GM23338 (cell line): ENCODE data around the gene FNDC10. TPM values are rescaled to one million over a fixed set of nuclear protein-coding genes. Genes with fewer than 3 reads are reported as not detected.

Experiments
- ATAC-seq: fragments of 200-7000 bp; cut with Tn5 transposase; 3 replicates; pipeline ENCODE4 v1.9.1; 2020
- DNase-seq: peaks from one replicate; pipeline ENCODE4 v3.0.0-alpha.2; 2015; ENCODE audit warnings: low spot score
- H2AFZ ChIP-seq: fragments of 200-600 bp; sonication (generic); 2 replicates; pipeline ENCODE4 v1.8.0; 2016; ENCODE audit warnings: antibody characterized with exemption, mild to moderate bottlenecking, moderate library complexity
- H3F3A ChIP-seq: fragments of 200-600 bp; sonication (generic); replicated peaks from 2 replicates; pipeline ENCODE4 v1.8.0; 2017; ENCODE audit warnings: antibody characterized with exemption, mixed run types, low read depth
- H3K27ac ChIP-seq: fragments of 200-600 bp; sonication (generic); 2 replicates; pipeline ENCODE4 v1.6.1; 2016; ENCODE audit warnings: low read depth
- H3K27me3 ChIP-seq: fragments of 200-600 bp; sonication (generic); 2 replicates; pipeline ENCODE4 v1.8.0; 2016; ENCODE audit warnings: mild to moderate bottlenecking, mixed run types, moderate library complexity; ENCODE audit not compliant: insufficient read depth
- H3K36me3 ChIP-seq: fragments of 200-600 bp; sonication (generic); 2 replicates; pipeline ENCODE4 v1.8.0; 2016; ENCODE audit warnings: mild to moderate bottlenecking; ENCODE audit not compliant: insufficient read depth
- H3K4me1 ChIP-seq: fragments of 200-600 bp; sonication (generic); 2 replicates; pipeline ENCODE4 v1.8.0; 2016; ENCODE audit warnings: mild to moderate bottlenecking, moderate library complexity; ENCODE audit not compliant: insufficient read depth
- H3K4me2 ChIP-seq: fragments of 200-600 bp; sonication (generic); 2 replicates; pipeline ENCODE4 v1.7.1; 2017; ENCODE audit warnings: mixed run types
- H3K4me3 ChIP-seq: fragments of 200-600 bp; sonication (generic); 2 replicates; pipeline ENCODE4 v1.6.1; 2016; ENCODE audit warnings: mixed run types
- H3K79me2 ChIP-seq: fragments of 200-600 bp; sonication (generic); replicated peaks from 2 replicates; pipeline ENCODE4 v1.8.0; 2017; ENCODE audit warnings: mild to moderate bottlenecking; ENCODE audit not compliant: insufficient read depth
- H3K9me2 ChIP-seq: fragments of 200-600 bp; sonication (generic); 2 replicates; pipeline ENCODE4 v1.8.0; 2017; ENCODE audit not compliant: insufficient read depth
- H4K20me1 ChIP-seq: fragments of 200-600 bp; sonication (generic); replicated peaks from 2 replicates; pipeline ENCODE4 v1.8.0; 2017; ENCODE audit warnings: mild to moderate bottlenecking; ENCODE audit not compliant: insufficient read depth
- H3K27ac Mint-ChIP-seq: 2 replicates; pipeline ENCODE4 v1.8.0; 2020; ENCODE audit warnings: inconsistent platforms, mild to moderate bottlenecking, moderate library complexity, mixed read lengths
- H3K27me3 Mint-ChIP-seq: 3 replicates; pipeline ENCODE4 v1.8.0; 2022; ENCODE audit warnings: low read depth, mild to moderate bottlenecking, moderate library complexity, mixed read lengths, inconsistent platforms; ENCODE audit not compliant: insufficient read depth, poor library complexity
- H3K36me3 Mint-ChIP-seq: 3 replicates; pipeline ENCODE4 v1.8.0; 2021; ENCODE audit warnings: low read depth, mild to moderate bottlenecking, inconsistent platforms, moderate library complexity, mixed read lengths
- H3K4me1 Mint-ChIP-seq: 3 replicates; pipeline ENCODE4 v1.8.0; 2020; ENCODE audit warnings: mild to moderate bottlenecking, inconsistent platforms, mixed read lengths
- H3K4me3 Mint-ChIP-seq: 3 replicates; pipeline ENCODE4 v1.8.0; 2021; ENCODE audit warnings: moderate library complexity, mild to moderate bottlenecking, inconsistent platforms, mixed read lengths
- H3K9me3 Mint-ChIP-seq: 3 replicates; pipeline ENCODE4 v1.8.0; 2020; ENCODE audit warnings: moderate library complexity, mild to moderate bottlenecking, inconsistent platforms, mixed read lengths
- CTCF ChIP-seq, 2 experiments: fragments of 200-600 bp in 1 of 2; sonication (generic) in 1 of 2; conservative IDR thresholded peaks; 2 replicates each; pipeline versions ENCODE4 v1.5.1 to v1.6.1; 2016 to 2017; ENCODE audit warnings: antibody characterized with exemption in 2 of 2, low read depth in 2 of 2, mild to moderate bottlenecking in 2 of 2, moderate library complexity in 1 of 2
- EZH2phosphoT487 ChIP-seq: fragments of 200-600 bp; sonication (generic); IDR thresholded peaks from one replicate; pipeline ENCODE4 v1.8.1; 2018; ENCODE audit warnings: antibody characterized with exemption; ENCODE audit not compliant: unreplicated experiment
- NANOG ChIP-seq: IDR thresholded peaks from 2 replicates; pipeline ENCODE4 v1.6.1; 2016; ENCODE audit warnings: antibody characterized with exemption, borderline replicate concordance
- REST ChIP-seq: IDR thresholded peaks from one replicate; pipeline ENCODE4 v1.6.1; 2018; ENCODE audit warnings: antibody characterized with exemption; ENCODE audit not compliant: unreplicated experiment
- STAT1 ChIP-seq: IDR thresholded peaks from one replicate; pipeline ENCODE4 v1.6.1; 2016; ENCODE audit warnings: antibody characterized with exemption; ENCODE audit not compliant: unreplicated experiment
- ZNF114 ChIP-seq: fragments of 250-450 bp; sonication (Bioruptor Pico); IDR thresholded peaks from 2 replicates; pipeline ENCODE4 v1.5.0; 2020; ENCODE audit warnings: mild to moderate bottlenecking, moderate library complexity
- ZNF331 ChIP-seq: fragments of 250-450 bp; sonication (Bioruptor Pico); IDR thresholded peaks from 2 replicates; pipeline ENCODE4 v1.5.0; 2020; ENCODE audit warnings: low read depth, mild to moderate bottlenecking, moderate library complexity
- polyA plus RNA-seq: library from polyadenylated mRNA; unstranded; fragments of >200 nt; fragmentation: Nextera tagmentation; extraction: Ambion mirVana; gene quantifications from 2 replicates; pipeline ENCODE4 v1.2.1, GENCODE V29; 2016
- total RNA-seq: library from RNA; depleted of rRNA; stranded (reverse); fragments of >200 nt; shearing (Covaris generic); gene quantifications from 2 replicates; pipeline ENCODE4 v1.2.3, GENCODE V29; 2014
- TF ChIP-seq, protein P1 (sequence below): fragments of 250-450 bp; sonication (Bioruptor Pico); IDR thresholded peaks from 2 replicates; pipeline ENCODE4 v1.5.0; 2020; ENCODE audit warnings: mild to moderate bottlenecking, moderate library complexity

FNDC10 gene
- total and polyA plus RNA-seq, 2 experiments from 2014 or later: 7.7 to 15.1 TPM

GRCh38 chr1:1597275-1597930 lies 2.5 kb downstream of the FNDC10 start:
- no peak overlapping the region for H2AFZ ChIP-seq
- H3K4me1 Mint-ChIP-seq: peaks cover 11% of the 10 kb centered on the region
- no peaks in the 10 kb centered on the region; the same call in 1 of the 2 replicates for H3K4me1 ChIP-seq
- H3K4me3 Mint-ChIP-seq: peak overlapping the region; percentile 40; the same call in 2 of the 3 replicates
- H3K27ac Mint-ChIP-seq: no peak overlapping the region
- no peaks in the 10 kb centered on the region for H3K36me3 Mint-ChIP-seq
- H3F3A ChIP-seq: peaks cover 5% of the 10 kb centered on the region; the same call in 1 of the 2 replicates
- peaks cover 34% of the 10 kb centered on the region for H3K27me3 Mint-ChIP-seq
- DNase-seq: peak; percentile 76
- H3K9me3 Mint-ChIP-seq: no peaks in the 10 kb centered on the region
- H3K36me3 ChIP-seq: no peaks in the 10 kb centered on the region
- H3K79me2 ChIP-seq: no peaks in the 10 kb centered on the region
- H3K4me3 ChIP-seq: no peak overlapping the region
- H4K20me1 ChIP-seq: no peaks in the 10 kb centered on the region
- no peaks in the 10 kb centered on the region for H3K9me2 ChIP-seq
- ATAC-seq: peak; percentile 73
- no peak overlapping the region for H3K27ac ChIP-seq
- no peak overlapping the region; the same call in 1 of the 2 replicates for H3K4me2 ChIP-seq
- H3K27me3 ChIP-seq: peaks cover 34% of the 10 kb centered on the region
- TF ChIP-seq CTCF (conservative IDR thresholded peaks at IDR 0.05; ENCODE audit: low read depth in 2 of 2) (peak; percentile 46 to 50), ZNF331 (no peak)

DNA sequence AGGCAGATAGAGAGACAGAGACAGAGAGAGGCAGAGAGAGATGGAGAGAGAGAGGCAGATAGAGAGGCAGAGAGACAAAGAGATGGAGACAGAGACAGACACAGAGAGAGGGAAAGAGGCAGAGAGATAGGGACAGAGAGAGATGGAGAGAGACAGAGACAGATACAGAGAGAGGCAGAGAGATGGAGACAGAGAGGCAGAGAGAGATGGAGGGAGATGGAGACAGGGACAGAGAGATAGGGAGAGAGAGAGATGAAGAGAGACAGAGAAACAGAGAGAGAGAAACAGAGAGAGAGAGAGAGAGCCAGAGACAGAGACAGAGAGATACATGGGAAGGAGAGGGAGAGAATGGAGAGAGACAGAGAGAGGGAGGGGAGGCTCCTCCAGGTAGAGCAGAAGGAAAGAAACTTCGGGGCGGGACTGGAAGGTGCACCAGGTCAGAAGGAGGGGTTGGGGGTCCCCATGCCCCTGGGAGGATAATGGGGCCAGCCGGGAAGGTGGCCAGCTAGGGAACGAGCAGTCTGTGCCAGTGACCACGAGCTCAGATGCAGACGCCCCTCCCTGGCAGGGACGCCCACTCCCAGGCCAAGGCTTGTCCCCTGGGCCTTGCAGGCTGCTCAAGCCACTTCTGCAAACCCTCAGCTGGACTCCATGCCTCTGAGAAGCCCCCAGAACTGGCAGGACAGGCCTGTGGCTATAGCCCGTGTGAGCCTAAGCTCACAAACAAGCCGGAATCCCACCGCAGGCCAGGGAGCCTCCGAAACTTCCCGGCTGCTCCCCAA lies 3.3 kb downstream of the FNDC10 start:
- Histone ChIP-seq H3K4me1 (no peaks in the 10 kb centered on the region; the same call in 1 of the 2 replicates), H3K36me3 (no peaks in the 10 kb centered on the region), H3K27ac (no peak overlapping the region), H2AFZ (no peak overlapping the region), H3K79me2 (no peaks in the 10 kb centered on the region), H3K9me2 (no peaks in the 10 kb centered on the region), H3F3A (peaks cover 5% of the 10 kb centered on the region; the same call in 1 of the 2 replicates), H4K20me1 (no peaks in the 10 kb centered on the region), H3K4me2 (no peak overlapping the region; the same call in 1 of the 2 replicates), H3K4me3 (no peak overlapping the region), H3K27me3 (peaks cover 32% of the 10 kb centered on the region)
- DNase-seq (no peak), ATAC-seq (no peak)
- H3K4me1 Mint-ChIP-seq: peaks cover 11% of the 10 kb centered on the region
- H3K9me3 Mint-ChIP-seq: no peaks in the 10 kb centered on the region
- no peak overlapping the region for H3K27ac Mint-ChIP-seq
- H3K4me3 Mint-ChIP-seq: no peak overlapping the region
- H3K36me3 Mint-ChIP-seq: no peaks in the 10 kb centered on the region
- H3K27me3 Mint-ChIP-seq: peaks cover 29% of the 10 kb centered on the region
- TF ChIP-seq NANOG (no peak), REST (no peak), ZNF331 (no peak), ZNF114 (no peak), STAT1 (no peak), EZH2phosphoT487 (no peak)
- TF ChIP-seq, protein P1, sequence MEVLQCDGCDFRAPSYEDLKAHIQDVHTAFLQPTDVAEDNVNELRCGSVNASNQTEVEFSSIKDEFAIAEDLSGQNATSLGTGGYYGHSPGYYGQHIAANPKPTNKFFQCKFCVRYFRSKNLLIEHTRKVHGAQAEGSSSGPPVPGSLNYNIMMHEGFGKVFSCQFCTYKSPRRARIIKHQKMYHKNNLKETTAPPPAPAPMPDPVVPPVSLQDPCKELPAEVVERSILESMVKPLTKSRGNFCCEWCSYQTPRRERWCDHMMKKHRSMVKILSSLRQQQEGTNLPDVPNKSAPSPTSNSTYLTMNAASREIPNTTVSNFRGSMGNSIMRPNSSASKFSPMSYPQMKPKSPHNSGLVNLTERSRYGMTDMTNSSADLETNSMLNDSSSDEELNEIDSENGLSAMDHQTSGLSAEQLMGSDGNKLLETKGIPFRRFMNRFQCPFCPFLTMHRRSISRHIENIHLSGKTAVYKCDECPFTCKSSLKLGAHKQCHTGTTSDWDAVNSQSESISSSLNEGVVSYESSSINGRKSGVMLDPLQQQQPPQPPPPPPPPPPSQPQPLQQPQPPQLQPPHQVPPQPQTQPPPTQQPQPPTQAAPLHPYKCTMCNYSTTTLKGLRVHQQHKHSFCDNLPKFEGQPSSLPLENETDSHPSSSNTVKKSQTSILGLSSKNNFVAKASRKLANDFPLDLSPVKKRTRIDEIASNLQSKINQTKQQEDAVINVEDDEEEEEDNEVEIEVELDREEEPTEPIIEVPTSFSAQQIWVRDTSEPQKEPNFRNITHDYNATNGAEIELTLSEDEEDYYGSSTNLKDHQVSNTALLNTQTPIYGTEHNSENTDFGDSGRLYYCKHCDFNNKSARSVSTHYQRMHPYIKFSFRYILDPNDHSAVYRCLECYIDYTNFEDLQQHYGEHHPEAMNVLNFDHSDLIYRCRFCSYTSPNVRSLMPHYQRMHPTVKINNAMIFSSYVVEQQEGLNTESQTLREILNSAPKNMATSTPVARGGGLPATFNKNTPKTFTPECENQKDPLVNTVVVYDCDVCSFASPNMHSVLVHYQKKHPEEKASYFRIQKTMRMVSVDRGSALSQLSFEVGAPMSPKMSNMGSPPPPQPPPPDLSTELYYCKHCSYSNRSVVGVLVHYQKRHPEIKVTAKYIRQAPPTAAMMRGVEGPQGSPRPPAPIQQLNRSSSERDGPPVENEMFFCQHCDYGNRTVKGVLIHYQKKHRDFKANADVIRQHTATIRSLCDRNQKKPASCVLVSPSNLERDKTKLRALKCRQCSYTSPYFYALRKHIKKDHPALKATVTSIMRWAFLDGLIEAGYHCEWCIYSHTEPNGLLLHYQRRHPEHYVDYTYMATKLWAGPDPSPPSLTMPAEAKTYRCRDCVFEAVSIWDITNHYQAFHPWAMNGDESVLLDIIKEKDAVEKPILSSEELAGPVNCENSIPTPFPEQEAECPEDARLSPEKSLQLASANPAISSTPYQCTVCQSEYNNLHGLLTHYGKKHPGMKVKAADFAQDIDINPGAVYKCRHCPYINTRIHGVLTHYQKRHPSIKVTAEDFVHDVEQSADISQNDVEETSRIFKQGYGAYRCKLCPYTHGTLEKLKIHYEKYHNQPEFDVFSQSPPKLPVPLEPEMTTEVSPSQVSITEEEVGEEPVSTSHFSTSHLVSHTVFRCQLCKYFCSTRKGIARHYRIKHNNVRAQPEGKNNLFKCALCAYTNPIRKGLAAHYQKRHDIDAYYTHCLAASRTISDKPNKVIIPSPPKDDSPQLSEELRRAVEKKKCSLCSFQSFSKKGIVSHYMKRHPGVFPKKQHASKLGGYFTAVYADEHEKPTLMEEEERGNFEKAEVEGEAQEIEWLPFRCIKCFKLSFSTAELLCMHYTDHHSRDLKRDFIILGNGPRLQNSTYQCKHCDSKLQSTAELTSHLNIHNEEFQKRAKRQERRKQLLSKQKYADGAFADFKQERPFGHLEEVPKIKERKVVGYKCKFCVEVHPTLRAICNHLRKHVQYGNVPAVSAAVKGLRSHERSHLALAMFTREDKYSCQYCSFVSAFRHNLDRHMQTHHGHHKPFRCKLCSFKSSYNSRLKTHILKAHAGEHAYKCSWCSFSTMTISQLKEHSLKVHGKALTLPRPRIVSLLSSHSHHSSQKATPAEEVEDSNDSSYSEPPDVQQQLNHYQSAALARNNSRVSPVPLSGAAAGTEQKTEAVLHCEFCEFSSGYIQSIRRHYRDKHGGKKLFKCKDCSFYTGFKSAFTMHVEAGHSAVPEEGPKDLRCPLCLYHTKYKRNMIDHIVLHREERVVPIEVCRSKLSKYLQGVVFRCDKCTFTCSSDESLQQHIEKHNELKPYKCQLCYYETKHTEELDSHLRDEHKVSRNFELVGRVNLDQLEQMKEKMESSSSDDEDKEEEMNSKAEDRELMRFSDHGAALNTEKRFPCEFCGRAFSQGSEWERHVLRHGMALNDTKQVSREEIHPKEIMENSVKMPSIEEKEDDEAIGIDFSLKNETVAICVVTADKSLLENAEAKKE: no peak
